ENCODE results near the gene SPACA4. TPM values are rescaled to one million over a fixed set of nuclear protein-coding genes. Genes with fewer than 3 reads are reported as not detected.

The SPACA4 gene
- total RNA-seq, 1 experiment from 2014 or later, result not detected

DNA sequence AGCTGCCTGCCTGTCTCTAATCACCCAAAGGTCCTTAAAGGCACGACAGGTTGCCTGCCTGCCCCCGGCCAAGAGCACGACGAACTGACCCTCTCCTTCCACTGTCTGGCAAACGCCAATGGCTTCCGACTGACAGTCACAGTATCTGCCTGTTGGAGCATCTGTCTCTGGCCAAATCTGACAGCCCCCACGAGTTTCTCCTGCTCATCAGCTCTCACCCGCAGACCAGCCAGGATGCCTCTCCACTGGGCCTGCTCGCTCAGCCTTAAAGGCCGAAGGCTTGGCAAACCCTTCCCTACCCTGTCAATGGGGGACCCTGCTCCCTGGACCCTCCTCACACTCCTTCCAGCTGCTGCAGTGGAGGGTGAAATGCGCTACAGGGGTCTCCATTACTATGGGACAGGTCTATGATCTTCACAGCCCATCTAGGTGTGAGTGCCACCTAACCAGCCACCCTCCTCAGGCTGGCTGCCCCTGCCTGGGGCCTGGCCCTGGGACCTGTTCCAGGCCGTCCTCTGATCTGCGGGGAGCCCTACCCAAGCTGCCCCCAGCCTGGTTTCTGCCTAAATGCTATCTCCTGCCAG lies 7.4 kb downstream of the SPACA4 start:
- Histone ChIP-seq H3K79me2 (ENCODE audit: insufficient read depth, low read length) (peaks cover 18% of the 10 kb centered on the region), H3K4me1 (ENCODE audit: insufficient read depth, low read length) (peaks cover 3% of the 10 kb centered on the region; the same call in 1 of the 2 replicates), H3K23me2 (ENCODE audit: insufficient read length, low read depth, low read length, poor library complexity, severe bottlenecking) (peaks cover 5% of the 10 kb centered on the region), H4K91ac (ENCODE audit: insufficient read length, low read depth, low read length) (no peak overlapping the region), H2BK20ac (ENCODE audit: low read depth, low read length, poor library complexity, severe bottlenecking) (no peak overlapping the region), H3K23ac (ENCODE audit: insufficient read length, low read depth, low read length) (no peak overlapping the region), H2BK15ac (ENCODE audit: low read depth, low read length) (no peak overlapping the region), H3K4ac (ENCODE audit: low read depth, low read length) (no peak overlapping the region), H3K18ac (ENCODE audit: insufficient read length, low read depth, low read length) (no peak overlapping the region), H2BK120ac (ENCODE audit: low read depth, low read length, poor library complexity, severe bottlenecking) (no peak overlapping the region), H4K5ac (ENCODE audit: insufficient read length, low read depth, low read length) (no peak overlapping the region), H3K14ac (ENCODE audit: insufficient read depth, low read length) (peak overlapping the region; percentile 44; the same call in 1 of the 2 replicates), H3K27me3 (ENCODE audit: insufficient read depth, low read length) (no peaks in the 10 kb centered on the region), H4K8ac (replicated peaks; ENCODE audit: insufficient read length, low read depth, low read length) (no peak overlapping the region), H3K9ac (ENCODE audit: extremely low read depth, insufficient read length, low read length) (peak overlapping the region; percentile 5), H2AFZ (ENCODE audit: low read length) (no peak overlapping the region), H3K56ac (ENCODE audit: insufficient read length, low read depth, low read length) (no peak overlapping the region), H3K27ac (ENCODE audit: insufficient read length, low read depth, low read length) (no peak overlapping the region), H2BK5ac (ENCODE audit: insufficient read length, low read length) (no peak overlapping the region), H2AK5ac (ENCODE audit: insufficient read length, low read length) (no peak overlapping the region), H2BK12ac (ENCODE audit: insufficient read length, low read depth, low read length) (no peak overlapping the region), H3K4me2 (ENCODE audit: insufficient read depth, insufficient read length, low read length) (no peak overlapping the region), H3K79me1 (ENCODE audit: insufficient read depth, low read depth, low read length, poor library complexity, severe bottlenecking) (peaks cover 4% of the 10 kb centered on the region), H3T11ph (ENCODE audit: low read length) (no peak overlapping the region), H3K9me3 (ENCODE audit: control insufficient read depth, low read depth, low read length) (no peaks in the 10 kb centered on the region), H4K20me1 (ENCODE audit: control insufficient read depth, insufficient read depth, insufficient read length) (no peaks in the 10 kb centered on the region)
- Mint-ChIP-seq H3K27me3 (ENCODE audit: low read depth) (no peaks in the 10 kb centered on the region; the same call in 1 of the 2 replicates), H3K36me3 (ENCODE audit: insufficient read depth in 1 of 3, low read depth in 3 of 3) (peaks cover 36 to 56% (median 50%) of the 10 kb centered on the region in 3 experiments), H3K9me3 (no peaks in the 10 kb centered on the region; a peak in 1 of 5 replicates), H3K27ac (peak overlapping the region; percentile 96 to 98 (median 97)), H3K4me1 (peaks cover 30 to 46% of the 10 kb centered on the region in 2 experiments), H3K4me3 (peak overlapping the region; percentile 42 to 68; a peak in 3 of 5 replicates)
- TF ChIP-seq, protein P1, sequence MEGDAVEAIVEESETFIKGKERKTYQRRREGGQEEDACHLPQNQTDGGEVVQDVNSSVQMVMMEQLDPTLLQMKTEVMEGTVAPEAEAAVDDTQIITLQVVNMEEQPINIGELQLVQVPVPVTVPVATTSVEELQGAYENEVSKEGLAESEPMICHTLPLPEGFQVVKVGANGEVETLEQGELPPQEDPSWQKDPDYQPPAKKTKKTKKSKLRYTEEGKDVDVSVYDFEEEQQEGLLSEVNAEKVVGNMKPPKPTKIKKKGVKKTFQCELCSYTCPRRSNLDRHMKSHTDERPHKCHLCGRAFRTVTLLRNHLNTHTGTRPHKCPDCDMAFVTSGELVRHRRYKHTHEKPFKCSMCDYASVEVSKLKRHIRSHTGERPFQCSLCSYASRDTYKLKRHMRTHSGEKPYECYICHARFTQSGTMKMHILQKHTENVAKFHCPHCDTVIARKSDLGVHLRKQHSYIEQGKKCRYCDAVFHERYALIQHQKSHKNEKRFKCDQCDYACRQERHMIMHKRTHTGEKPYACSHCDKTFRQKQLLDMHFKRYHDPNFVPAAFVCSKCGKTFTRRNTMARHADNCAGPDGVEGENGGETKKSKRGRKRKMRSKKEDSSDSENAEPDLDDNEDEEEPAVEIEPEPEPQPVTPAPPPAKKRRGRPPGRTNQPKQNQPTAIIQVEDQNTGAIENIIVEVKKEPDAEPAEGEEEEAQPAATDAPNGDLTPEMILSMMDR (conservative IDR thresholded peaks at IDR 0.05), result no peak
- no CpG with 5 or more reads among the region's 13 CpGs for WGBS (ENCODE audit: extremely low coverage, insufficient read length, low lambda C conversion rate)
- DNase-seq, result no peak
